CD4-positive, alpha-beta T cell treated with Interleukin-6 for 4 hours (primary cell): ENCODE results near the gene TCF7L1.

Source experiments
- DNase-seq: peaks from one replicate; pipeline ENCODE4 v3.0.0-alpha.2; 2020; ENCODE audit warnings: mixed read lengths

Gene TCF7L1

DNA sequence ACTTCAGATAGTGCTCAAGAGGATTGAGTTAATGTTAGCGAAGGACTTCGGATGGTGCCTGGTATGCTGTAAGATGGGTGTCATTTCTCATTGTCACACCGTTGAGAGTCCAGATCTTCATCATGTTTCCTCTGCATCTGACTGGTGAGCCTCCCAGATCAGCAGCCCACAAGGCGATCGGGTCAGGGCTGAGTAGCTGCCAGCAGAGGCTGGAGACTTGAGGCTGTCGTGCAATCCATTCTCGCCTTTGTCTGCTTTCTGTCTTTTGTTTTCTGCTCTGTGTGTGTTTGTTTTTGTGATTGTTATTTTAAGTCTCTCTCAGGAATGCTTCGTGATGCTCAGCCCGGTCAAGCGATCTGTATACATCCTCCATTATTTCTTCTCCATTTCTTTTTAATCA is 98.8 kb downstream of the TCF7L1 start:
- no peak for DNase-seq

DNA sequence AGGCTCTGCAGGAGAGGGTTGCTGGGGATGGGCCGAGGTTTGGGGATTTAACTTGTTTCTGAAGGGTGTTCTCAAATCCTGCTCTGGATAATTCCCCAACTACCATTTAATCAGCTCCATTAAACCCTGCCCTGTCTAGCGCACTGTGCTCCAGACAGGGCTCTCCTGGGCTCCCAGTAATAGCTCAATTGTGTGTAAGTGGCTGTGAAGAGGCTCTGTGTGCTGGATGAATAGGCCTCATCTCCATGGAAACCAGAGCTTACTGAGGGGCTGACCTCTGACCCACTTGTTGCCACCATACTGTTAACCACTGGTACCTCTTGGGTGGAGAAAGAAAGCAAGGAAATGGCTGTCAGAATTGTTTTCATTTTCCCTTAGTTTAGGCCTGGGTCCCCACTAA is 101.7 kb downstream of the TCF7L1 start:
- DNase-seq, result no peak

DNA sequence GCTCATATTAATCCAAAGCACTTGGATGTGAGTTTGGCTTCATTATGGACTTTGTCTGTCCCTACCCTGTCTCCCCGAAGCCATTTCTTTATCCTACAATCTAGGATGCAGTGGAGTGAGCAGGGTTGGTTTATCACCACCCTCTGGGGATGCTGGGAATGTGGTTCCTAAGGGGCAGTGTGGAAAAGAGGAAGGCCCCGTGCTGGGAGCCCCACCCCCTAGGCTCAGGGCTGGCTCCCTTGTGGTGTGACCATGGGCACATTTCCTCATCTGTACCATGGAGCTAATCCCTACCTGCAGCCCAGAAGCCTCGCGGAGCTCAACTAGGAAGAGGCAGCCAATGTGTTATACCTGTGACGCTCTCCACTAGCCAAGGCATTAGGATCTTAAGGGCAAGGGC is 102.1 kb downstream of the TCF7L1 start:
- DNase-seq, result no peak

DNA sequence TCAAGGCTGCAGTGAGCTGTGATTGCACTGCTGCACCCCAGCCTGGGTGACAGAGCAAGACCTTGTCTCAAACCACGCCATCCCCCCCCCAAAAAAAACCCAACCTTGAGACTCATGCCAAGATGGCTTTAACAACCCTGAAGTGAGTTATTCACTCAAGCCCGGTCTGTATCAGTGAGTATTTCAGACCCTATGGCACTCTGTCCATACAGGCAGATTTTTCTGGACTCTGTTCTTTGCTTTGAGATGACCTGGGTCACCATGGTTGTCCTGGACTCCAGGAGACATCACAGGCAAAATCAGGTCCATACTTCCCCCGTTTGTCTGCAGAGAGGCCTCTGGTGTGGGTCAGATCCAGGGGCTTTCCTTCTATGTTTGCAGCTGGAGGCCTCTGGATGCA is 102.9 kb downstream of the TCF7L1 start:
- no peak for DNase-seq

DNA sequence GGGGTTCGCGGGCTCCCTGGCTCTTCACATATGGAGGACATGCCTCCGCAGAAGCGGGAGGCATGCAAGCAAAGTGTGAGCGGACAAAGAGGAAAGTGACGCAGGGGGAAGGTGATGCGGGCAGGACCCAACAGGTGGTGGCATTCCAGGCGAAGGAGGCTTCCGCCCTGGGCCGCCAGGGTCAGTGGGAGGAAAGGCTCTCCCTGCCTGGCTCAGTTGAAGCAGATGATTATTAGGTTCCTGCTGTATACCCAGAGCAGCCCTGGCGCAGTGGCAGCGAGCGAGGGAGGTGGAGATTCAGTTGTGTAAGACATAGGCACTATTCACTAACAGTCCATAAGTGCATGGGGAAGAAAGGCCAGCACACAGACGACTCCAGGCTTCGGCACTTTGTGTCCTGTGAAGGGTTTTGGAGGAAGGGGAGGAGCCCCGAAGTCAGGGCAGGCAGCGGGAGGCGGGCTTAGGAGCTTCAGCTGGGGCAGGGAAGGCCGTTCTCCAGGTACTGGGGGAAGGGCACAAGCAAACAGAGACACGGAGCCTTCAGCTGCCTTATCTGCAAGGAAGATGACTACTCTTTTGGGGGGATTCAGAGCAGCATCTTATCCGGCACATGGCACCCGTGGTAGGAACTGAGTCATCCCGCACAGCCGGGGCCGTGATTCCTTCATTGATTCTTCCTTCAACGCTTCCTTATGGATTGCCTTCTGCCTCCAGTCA is 104.8 kb downstream of the TCF7L1 start:
- DNase-seq, result no peak

DNA sequence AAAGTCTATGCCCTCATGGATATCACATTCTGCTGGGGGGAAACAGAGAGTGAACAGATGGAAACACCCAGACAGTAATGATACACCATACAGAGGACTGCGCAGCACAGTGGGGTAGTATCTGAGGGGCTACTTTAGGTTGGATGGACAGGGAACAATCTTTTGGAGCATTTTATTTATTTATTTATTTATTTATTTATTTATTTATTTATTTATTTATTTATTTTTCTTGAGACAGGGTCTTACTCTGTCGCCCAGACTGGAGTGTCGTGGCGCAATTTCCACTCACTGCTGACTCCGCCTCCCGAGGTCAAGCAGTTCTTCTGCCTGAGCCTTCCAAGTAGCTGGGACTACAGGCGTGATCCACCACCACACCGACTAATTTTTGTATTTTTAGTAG is 105.4 kb downstream of the TCF7L1 start:
- DNase-seq, result no peak

DNA sequence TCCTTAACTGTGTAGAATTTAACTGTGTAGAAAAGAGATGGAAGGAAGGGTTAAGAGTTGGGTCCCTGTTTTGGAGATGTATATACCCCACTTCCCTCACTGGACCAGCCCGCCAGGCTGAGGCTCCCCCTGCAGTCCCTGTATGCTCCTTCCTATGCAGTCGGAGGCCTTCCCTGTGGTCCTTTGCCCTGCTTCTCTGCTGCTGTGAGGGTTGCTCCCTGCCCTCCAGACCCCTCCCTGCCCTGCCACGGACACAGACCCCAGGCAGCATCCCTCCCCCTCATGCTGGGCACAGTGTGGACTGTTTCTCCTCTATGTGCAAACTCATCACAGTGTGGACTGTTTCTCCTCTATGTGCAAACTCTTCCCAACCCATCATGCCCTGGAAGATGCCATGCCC is 105.9 kb downstream of the TCF7L1 start:
- no peak for DNase-seq

DNA sequence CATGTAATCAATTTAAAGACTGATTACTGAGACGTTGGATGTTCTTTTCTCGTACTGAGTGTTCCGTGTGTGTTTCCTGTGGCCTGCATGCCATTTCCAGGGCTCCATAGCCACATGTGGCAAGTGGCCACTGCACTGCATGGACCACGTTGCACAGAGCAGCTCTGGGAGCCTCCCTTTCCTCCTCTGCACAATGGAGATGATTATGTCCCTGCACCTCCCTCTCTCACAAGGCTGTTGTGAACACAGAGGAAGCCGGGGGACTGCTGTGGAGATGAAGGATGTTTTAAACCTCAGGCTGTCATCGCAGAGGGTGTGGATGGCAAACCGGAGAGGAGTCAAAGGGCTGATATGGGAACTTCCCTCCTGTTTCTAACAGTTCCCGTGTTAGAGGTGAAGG is 106.9 kb downstream of the TCF7L1 start:
- DNase-seq, result no peak

DNA sequence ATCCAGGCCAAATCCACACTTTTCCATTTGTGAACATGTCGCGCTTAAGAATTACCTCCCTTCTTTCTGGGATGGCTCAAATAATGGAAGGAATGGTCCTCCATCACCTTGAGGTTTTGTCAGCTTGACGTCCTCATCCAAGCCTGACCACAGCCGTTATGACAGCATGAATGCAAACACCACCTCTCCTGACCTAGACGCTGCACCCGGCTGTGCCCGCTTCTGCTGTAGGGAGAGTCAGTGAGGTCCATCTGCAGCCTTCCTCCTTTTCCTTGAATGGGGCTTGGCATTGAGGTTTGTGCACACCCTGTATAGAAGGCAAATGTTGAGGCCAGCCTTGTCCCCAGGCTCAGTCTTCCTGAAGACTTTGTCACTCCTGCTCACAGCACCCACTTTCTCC is 109.1 kb downstream of the TCF7L1 start:
- no peak for DNase-seq

DNA sequence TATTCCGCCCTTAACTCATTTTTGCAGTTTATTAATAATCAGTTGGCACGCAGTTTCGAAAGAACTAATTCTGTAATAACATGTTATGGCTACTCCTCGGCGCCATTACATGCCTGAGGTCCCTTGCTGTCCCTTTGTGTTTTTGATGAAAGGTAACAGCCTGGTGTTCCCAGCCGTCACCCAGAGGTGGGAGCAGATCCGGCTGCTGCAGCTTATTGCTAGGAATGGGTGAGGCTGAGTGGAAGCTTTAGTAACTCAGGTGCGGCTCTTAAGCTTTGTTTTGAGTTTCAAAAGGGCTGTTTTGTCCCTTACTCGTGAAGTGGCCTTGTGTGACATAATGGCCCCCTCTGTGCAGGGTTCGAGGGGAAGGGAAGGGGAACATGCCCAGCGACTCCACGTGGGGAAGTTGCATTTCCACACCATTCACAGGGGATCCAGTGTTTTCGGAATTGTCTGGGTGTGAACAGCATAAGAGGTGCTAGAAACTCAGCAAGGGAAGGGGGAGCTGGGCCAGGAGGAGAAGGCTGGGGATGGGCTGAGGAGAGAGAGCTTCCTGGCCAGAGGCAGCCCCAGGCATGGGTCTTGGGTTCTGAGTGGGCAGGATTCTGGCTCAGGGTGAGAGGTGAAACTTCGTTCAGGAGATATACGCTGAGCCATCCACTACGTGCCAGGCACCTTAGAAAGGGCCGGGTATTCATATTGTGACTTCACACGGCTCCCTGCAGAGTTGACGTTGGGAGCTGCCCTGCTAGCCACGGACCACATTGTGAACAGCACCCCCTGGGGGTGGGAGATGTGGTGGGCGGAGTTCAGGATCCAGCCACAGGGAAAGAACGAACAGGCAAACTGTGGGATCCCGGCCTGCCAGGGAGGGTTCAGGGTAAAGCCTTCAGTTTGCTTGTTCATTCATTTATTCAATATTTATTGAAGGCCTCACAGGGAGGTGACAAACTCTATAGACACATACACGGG is 110.2 kb downstream of the TCF7L1 start:
- DNase-seq, result peak; percentile 3

DNA sequence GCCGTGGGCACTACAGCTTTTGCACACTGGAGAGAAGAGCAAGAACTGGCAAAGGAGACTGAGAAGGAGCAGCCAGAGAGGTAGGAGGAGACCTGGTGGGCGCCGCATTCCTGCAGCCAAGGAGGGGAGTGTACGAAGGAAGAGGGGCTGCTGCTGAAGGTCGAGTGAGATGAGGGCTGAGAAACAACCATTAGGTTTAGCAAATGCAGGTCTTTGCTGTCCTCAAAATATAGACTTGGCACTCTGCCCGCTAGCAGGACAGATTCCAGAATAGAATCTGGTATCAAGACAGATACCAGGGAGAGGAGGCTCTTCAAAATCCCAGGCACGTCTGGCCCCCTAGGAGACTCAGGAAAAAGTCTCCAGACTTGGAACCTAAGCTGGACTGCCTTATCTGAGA is 111.6 kb downstream of the TCF7L1 start:
- DNase-seq, result no peak

DNA sequence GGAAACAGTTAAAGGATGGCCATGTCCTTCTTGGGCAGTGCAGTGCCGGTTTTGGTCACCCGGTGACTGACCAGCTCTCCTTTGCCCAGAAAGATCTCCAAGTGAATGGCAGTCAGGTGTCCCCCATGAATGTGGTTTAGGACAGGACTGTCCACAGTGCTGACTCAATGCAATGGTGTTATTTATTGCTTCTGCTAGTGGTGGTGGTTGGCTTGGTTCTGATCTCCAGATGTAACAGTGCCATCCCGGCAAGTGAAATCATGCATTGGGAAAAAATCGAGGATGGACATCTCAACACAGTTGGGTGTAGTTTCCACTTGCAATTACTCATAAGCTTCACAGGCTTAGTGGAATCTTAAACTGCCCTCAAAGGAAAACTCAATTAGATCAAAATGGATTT is 112.7 kb downstream of the TCF7L1 start:
- no peak for DNase-seq

DNA sequence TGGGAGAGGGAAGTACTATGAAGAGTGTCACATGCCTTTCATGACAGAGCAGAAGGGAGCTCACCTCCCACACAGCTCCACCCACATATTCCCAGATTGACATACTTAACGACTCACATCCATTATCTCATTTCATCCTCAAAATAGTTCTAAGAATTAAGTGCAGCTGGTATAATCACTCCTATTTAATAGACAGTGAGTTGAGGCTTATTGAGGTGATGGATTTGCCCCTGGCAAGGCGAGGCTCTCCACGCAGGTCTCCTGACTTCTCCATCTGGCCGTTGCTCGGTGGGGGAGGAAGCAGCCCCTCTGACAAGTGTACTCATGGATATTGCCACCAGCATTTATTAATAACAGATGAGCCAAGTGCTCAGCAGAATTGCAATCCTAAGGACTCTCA is 113.2 kb downstream of the TCF7L1 start:
- no peak for DNase-seq

DNA sequence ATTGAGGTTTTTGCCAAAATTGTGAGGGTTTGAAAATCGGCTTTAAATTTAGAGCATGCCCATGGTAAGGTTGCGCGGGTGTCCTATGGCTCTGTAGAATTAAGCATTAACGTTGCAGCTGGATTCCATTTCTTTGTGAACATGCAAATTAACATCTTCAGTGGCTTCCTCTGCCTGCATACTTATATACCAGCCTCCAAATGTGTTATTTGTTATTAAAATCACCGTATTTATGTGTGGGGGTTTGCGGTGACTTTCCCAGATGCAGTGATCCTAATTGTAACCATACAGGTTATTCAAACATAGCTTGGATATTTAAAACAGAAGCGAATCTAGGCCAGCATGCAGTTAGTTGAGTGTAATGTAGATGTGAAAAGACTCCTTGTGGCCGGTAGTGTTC is 114.4 kb downstream of the TCF7L1 start:
- no peak for DNase-seq

DNA sequence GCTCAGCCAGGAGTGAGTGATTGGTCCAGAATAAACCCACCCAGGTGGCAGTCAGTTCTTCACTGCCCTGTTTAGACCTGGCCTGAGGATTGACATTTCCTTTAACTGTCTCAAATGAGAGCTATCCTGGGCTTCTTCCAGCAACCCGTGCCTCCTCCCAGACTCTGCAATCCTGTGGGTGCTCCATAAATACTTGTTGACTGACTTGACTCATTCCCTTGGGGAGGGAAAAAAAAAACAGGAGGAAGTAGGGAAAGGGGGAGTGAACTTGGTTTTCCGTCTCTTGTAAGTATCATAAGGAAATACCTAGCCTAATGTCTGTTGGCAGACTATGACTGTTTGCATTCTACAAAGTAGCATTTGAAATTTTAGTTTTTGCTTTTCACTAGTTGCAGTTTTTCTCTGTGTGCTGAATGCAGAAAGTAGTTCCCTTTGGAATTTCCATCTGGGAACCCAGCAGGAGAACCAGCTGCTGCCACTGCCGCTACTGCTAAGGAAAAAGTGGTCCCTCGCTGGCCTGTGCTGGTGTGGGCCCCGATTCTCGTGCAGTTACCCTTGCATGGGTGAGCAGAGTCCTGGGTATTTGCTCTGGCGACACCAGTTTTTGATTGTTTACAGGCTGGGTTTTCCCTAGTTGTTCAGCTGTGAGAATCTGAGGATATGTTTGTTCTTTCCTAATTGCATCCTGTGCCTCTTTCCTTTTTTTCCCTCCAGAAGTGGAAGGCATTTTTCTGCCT is 115.7 kb downstream of the TCF7L1 start:
- no peak for DNase-seq

DNA sequence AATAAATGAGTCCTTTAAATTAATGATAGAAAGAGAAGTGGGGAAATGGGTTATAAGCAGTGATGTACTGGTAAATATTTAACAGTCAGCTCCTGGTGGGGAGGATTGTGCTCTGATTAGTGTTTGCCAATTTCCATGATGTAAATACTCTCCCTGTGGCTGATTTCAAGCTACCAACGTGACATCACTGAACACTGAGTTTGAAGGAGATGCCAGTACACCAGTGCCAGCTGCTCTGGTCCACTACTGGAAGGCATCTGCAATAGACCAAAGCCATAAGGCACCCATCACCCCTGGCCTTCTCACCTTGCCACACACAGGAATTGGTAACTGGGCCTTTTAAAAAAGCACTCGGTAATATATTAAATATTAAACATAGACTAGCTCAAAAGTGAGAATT is 116.9 kb downstream of the TCF7L1 start:
- no peak for DNase-seq

DNA sequence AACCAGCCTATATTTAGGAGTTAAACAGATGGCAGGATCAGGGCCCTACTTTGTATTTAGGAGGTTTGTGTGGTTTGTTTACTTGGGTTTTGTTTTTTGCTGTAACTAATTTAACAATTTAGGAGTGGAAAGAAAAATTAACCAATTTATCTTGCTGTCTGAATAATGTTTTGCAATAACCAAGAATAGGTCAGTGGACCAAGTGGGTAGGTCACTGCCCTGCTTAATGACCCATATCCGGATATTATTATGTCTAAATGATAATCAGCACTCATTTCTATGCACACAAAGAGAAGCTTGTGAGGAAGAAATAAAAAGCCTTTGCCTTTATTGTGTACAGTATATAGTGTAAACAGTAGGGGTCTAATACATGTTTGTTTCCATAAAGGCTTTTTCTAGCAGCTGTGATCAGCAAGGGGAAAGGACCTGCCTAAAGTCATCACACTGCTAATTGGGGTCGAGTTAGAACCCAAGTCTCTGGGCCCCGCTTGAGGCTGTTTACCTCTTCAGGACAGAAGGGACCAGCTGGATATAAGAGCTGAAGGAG is 118.0 kb downstream of the TCF7L1 start:
- DNase-seq, result no peak

DNA sequence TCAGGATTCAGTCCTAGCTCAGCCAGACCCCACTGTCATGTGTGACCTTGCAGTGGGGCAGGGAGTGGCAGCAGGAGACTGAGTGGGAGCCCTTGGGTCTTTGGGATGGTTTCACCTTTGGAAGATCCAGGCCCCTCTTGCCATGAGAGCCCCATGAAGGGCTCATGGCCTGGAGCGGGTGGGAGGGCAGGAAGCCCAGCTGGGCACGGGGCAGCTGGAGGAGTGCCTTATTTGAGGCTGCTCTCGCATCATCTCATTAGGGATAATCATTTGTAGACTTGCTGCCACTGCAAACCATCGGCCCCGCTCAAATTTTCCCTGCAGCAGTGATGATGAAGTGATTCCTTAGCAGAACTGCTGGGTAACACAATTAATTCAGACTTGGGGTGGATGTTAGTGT is 120.7 kb downstream of the TCF7L1 start:
- no peak for DNase-seq

DNA sequence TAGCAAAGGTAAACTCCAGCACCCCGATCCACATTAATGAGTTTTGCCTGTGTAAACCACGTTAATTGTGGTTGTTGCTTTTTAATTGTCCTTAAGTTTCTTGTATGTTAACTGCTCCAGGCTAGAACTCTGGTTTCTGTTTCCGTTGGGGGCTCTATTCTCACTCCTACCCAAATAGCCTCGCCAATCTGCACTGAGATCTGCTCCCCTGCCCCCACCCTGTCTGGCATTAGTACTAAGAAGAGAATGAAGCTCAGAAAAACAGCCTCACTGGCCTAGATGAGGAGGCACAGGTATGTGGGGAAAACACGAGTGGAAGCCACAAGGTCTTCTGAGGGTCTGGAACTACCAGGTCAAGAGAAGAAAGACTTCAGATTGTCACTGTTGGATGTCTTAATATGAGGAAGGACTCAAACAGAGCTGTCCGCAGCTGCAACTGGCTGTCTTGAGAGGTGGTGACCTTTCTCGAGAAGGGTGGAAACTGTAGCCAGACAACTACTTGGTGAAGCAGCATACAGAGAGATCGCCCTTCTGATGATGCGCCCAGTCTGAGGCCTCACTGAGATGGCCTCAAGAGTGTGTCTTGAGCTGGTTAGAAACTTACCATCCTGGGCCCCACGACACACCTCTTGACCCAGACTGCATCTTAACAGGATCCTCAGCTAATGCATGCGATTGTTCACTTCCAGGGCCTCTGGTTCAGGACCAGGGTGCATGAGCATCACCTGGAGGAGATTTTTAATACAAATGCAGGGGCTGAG is 121.5 kb downstream of the TCF7L1 start:
- no peak for DNase-seq

DNA sequence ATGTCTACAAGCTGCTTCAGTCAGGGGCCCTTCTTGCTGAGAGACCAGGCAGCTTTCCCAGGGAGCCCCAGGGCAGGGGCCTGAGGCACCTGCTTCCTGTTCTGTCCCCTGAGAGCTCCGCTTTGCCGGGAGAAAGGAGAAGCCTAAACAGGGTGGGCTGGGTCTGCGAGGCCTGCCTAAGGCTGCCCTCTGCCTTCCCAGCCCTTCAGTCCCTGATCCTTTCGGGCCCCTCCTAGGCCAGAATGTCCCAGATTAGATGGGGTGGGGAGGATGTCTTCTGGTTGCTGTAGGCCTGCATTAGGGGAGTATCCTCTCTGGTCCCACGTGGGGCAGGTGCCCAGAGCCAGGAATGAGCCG is 122.2 kb downstream of the TCF7L1 start:
- DNase-seq, result no peak

DNA sequence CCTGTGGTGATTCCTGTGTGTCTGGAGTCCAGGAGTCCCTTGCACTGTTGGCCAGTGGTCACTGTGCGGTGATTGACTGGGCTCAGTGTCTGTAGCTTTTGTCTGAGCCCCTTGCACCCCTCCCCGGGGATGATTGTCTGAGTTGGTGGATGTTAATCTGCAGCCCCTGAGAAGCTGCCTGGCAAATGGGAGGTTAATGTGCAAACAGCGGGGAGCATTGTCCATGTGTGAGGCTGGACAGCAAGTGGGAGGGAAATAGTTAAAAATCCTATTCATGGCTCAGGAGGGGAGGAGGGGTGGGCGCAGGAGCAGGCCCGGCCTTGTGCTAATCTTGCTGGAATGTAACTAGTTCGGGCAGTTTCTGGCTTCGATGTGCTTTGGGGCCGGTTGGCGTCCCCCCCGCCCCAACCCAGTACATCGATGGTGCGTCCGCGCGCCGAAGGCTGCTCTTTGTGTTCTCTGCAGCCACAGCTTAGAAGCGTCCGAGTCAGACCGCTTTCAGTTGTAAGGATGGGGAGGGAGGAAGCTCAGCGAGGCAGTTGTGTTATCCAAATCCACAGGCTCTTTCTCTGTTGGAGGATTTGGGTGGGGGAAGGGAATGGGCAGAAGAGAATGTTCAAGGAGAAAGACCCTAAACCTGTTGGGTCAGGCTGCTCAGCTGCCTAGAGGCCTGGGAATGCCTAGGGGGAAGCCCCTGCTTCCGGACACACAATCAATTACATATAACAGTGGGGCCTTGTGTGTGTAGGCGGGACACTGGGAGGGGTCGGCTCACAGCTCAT is 122.8 kb downstream of the TCF7L1 start:
- DNase-seq, result no peak
